NCI-H1092 treated with DMSO at 0.1 percent for 48 hours (cell line): ENCODE results near the gene NACAD.
"Not testable (repeated sequence)": the region's sequence is repeated elsewhere in the genome, so short reads cannot be mapped to it uniquely, and the experiment has no call there.

Experiments
- DNase-seq: peaks from one replicate; lab custom pipeline; 2025; lab: John Stamatoyannopoulos, UW

NACAD gene

DNA sequence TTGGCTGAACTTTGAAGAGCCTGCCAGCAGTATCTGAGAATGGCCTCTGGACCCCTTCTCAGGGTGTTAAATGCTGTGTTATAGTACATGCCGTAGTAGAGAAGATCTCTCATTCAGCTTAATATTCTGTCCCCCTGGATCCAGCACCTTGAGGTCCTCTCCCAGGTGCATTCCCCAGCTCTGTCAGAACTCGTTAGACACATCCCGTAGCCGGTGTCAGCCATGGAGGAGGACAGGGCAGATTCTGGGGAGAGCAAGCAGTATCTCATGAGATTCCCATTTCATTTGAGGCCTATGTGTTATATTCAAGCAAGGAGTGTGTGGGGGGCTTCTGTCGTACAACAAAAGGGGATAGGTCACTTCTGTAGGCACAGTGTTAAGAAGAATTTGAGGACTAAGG is 34.8 kb downstream of the NACAD start:
- DNase-seq, result no peak

DNA sequence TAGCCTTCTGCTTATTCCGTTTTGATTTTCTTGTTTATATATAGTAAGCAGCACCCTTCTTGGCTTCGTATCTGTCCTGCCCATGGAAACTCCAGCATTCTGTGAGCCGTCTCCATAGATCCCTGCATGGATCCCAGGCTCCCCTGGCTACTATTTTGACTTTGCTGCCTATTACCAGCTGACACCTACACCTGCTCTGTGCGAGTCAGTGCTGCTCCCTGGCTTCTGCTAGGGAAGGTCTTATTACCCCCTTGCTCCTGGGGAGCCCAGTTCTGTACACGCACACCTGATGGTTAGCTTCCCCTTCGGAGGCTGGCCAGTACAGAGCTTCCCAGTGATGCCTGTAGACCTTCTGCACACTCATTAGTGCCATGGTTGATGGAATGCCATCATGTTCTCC is 35.4 kb downstream of the NACAD start:
- no peak for DNase-seq

DNA sequence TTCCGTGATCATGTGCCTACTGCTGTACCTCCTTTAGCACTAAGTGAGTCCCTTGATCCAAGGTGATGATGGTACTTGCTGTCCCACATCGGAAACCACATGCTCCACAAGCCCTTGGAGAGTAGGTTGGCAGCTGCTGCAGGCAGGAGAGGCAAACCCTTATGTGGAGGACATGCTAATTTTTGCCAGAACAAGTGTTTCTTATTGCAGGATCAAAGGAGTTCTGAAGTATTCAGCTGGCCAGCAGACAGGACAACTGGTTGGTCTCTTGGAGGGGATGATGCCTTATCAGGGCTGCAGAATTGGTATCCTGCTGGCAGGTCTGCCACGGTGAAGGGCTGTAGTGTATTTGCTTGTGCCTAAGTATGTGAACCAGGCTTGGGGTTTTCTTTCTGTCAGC is 36.8 kb downstream of the NACAD start:
- no peak for DNase-seq

DNA sequence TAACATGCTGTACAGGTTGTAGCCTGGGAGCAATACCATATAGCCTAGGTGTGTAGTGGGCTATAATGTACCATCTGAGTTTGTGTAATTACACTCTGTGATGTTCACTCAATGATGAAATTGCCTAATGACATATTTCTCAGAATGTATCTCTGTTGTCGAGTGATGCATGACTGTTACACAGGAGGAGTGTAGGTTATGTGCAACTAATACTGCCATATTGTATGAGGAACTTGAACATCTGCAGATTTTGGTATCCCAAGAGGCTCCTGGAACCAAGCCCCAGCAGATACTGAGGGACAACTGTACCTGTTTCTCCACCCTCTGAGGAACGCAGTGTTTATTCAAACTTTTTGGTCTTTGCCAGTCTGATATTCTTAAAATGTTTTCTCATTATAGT is 38.6 kb downstream of the NACAD start:
- DNase-seq, result no peak

DNA sequence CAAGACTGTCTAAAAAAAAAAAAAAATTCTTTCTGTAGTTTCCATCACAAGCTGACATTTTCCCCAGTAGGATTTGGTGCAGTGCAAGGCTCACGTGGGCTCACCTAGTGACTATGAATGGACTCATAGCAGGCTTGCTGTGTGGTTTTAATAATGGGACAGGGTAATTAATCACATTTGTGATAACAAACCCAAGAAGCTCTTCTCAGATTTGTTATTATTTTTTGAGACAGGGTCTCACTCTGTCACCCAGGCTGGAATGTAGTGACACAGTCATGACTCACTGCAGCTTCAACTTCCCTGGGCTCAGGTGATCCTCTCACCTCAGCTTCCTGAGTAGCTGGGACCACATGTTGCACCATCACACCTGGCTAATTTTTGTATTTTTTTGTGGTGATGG is 40.0 kb downstream of the NACAD start:
- DNase-seq, result no peak

DNA sequence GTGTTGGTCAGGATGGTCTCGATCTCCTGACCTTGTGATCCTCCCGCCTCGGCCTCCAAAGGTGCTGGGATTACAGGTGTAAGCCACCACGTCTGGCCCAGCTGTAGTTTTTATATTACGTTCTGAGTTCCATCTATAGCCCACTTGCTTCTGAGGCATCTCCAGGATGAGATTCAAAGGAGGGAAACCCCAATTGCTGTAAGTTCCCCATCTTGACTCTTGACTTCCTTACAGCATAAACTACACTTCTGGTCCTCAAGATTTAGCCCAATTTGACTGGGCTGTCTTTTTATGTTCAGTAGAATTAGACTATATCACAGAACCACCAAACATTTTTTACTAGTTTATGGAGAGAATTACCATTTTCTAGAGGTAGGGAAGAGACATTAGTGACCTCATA is 44.4 kb downstream of the NACAD start:
- no peak for DNase-seq

DNA sequence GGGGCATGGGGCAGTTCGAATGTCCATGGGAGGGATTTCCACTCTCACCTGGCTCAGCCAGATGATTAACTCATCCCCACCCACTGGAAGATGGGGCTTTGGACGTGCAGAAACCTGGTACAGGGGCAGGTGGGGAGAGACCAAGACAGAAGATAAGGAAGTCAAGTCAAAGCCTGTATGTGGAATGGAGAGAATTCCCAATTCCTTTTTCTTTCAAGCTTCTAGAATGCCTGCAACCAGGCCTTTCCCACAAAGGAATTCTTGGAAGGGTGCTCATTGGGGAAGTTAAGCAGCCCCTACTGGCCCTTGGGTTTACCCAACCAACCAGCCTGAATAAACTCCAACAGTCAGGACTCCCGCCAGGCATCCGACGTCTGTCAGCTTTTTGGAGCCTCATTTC is 49.7 kb downstream of the NACAD start:
- DNase-seq, result no peak

DNA sequence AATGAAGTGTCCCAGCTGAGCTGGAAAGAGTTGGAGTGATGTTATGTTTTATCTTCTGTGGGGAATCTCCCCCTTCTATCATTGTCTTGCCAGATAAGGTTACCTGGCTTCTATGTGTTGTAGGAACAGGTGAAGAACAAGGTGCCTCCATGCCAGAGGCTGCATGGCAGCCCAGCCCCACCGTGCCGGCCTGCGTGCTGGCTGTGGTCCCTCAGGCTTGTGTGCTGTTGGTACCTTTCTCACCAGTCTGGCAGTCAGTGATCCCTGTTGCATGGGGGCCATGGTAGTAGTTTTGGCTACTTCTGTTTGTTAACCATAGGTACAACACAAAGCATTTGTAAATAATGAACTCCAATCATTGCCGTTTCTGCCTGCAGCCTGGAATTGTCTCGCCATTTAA is 50.9 kb downstream of the NACAD start:
- no peak for DNase-seq

DNA sequence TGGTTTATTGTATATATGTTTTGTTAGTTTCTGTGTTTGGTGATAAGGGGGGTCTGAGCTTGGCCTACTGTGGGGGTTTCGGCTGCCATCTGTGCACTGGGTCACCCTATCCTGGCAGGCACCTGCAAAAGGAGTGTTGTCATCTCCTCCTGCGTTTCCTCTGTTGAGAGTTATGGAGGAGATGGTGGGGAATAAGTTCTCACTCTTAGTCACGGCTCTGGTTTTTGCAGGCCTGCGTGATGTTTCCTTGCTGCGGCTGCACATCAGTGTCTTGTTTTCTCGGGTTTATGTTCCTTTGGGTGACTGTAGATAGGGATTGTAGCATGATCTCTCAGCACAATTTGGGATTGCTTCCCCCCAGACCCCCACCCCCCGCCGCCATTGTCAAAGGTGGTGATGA is 52.0 kb downstream of the NACAD start:
- DNase-seq, result no peak

DNA sequence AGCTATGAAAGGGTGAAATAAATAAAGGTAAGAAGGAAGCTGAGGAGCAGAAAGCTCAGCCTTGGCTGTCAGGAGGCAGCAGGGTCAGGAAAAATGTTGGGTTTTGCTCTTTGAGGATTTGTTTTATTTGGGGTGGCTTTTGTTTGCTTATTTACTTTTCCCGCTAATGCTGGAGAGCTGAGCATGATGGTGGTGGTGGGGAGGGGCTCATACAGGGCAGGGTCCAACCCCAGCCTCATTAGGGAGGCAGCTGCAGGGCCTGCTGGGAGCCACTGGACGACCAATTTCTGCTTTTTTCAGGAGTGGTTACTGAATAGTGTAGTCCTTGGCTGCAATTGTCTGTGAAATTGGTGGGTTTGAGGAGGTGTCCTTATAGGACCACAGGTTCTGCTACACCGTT is 52.5 kb downstream of the NACAD start:
- DNase-seq, result no peak

DNA sequence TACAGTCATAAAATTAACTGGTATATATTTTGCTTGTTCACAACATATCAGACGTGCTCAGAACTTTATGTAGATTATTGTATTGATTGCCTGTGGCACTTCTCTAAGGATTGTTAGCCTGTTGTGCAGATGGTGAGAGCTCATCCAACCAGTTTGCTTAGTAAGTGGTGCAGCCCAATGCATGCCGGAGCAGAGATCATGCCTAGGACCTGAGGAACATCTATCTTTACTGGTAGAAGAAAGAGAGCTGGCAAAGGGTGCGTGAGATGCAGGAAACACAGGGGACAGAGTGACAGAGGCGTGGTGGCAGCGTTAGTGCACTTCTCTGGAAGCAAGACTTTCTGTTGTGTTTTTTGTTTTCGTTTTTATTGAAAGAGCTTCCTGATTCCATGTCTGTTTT is 52.9 kb downstream of the NACAD start:
- DNase-seq, result no peak

DNA sequence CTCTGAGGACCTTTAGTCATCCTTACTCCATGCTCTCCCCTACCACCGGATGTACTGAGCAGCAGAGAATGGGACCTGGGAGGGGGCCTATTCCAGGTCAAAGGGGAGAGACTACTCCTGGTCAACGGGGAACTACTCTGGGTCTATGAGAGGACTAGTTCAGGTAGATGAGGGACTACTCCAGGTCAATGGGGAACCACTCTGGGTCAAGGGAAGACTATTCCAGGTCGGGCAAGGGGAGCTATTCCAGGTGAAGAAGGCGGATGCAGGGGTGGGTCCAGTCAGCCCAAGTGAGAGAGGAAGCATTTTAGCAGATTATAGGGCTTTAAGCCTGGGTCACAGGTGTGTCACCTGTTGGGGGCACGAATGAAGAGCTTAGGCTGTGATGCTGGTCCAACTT is 53.4 kb downstream of the NACAD start:
- DNase-seq, result no peak

DNA sequence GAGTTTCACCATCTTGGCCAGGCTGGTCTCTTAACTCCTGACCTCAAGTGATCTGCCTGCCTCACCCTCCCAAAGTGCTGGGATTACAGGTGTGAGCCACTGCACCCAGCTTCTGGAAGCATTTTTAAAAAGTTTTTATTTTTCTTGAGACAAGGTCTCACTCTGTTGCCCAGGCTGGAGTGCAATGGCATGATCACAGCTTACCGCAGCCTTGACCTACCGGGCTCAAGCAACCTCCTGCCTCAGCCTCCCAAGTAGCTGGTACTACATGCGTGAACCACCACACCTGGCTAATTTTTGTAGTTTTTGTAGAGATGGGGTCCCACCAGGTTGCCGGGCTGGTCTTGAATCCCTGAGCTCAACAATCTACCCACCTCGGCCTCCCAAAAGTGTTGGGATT is 54.1 kb downstream of the NACAD start:
- not testable (repeated sequence) for DNase-seq

DNA sequence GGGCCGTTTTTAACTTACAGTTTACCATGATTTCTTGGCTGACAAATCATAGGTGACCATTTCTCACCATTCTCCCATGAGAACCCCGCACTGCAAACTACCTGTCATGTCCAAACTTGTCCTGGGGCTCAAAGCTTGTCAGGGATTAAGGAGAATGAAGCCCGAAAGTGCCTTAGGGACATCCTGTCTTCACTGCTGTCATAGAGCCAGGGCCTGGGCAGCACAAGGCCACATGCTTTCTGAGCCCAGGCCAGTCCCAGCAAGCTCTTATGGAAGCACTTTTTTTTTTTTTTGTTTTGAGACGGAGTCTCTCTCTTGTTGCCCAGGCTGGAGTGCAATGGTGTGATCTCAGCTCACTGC is 54.9 kb downstream of the NACAD start:
- no peak for DNase-seq

DNA sequence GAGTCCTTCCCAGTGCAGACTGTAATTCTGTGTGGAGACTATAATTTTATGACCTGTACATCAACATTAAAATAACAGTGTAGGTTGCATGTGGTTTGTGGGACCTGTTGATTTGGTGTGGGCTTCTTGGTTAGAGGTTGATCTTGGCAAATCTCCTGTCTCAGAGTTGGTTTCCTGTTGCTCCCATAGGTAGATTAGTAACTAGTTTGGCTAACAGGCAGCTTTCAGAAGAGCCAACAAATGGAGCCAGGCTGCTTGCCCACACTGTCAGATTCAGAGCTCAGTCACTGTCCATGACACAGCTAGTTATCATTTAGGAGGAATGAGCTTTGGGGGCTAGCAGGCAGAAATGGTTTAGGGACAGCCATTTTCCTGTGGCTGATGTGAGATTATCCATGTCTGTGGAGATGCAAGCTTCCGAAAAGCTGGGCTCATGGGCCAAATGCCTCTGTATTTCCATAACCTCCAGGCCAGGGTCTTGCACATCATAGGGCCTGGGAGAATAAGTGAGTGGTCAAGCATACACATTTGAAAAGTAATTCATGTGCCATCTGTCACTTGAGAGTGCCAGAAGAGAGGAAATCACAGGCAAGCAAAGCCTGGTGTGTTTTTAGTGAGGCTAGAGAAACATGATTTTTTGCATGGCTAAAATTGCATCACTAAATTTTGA is 55.4 kb downstream of the NACAD start:
- DNase-seq, result no peak

DNA sequence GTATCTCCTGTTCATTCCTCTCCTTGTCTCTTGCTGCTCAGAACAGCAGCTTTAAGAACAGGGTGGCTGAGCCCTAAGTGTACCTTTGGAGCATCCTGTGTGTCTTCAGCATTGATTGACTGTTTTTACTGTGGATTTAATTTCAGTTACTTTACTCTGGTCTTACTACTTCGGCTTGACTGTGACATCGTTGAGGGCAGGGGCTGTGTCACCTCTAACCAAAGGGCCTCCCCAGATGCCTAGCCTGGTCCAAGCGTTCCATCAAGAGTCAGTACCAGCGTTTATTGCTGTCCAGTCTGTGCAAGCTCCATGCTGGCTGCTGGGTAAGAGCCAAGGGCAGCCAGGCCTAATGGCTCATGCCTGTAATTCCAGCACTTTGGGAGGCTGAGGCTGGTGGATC is 56.3 kb downstream of the NACAD start:
- DNase-seq, result no peak

DNA sequence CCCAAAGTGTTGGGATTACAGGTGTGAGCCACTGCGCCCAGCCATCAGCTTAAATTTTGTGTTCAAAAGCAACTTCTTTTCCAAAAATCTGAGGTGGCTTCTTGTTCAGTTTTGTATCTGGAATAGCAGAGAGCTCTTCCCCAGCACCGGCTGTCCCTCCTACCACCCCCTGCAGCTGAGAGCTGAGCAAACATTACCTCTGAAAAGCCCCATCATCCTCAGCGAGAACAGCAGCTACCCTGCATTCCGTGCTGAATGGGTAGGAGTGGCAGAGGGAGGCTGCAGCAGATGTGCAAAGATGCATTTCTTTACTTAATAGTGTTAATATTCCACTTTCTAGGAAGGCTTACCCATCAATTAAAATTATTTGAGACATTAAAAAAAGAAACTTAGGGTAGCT is 56.9 kb downstream of the NACAD start:
- DNase-seq, result peak; percentile 13
